HG03175 (cell line): ENCODE data around the gene FAM13A.
"Not testable (repeated sequence)": the region's sequence is repeated elsewhere in the genome, so short reads cannot be mapped to it uniquely, and the experiment has no call there.

Experiments used
- ATAC-seq: cut with Tn5 transposase; IDR thresholded peaks from one replicate; pipeline ENCODE4 v1.9.1; 2021; ENCODE audit warnings: mild to moderate bottlenecking, moderate library complexity; ENCODE audit not compliant: unreplicated experiment

FAM13A gene

GRCh38 chr4:88858752-88859151 lies 198.2 kb downstream of the FAM13A start:
- ATAC-seq, result peak; percentile 98

- ATAC-seq, result no peak
Measured at GRCh38 chr4:88857588-88857987, 199.4 kb downstream of the FAM13A start.

GRCh38 chr4:88854481-88854880 lies 202.5 kb downstream of the FAM13A start:
- no peak for ATAC-seq

GRCh38 chr4:88853583-88853982 lies 203.4 kb downstream of the FAM13A start:
- not testable (repeated sequence) for ATAC-seq

GRCh38 chr4:88846206-88846790 lies 210.7 kb downstream of the FAM13A start:
- no peak for ATAC-seq

GRCh38 chr4:88843067-88843685 lies 213.8 kb downstream of the FAM13A start:
- ATAC-seq, result no peak

GRCh38 chr4:88841635-88842034 lies 215.3 kb downstream of the FAM13A start:
- ATAC-seq, result no peak

GRCh38 chr4:88836216-88836615 lies 220.8 kb downstream of the FAM13A start:
- ATAC-seq, result no peak

- no peak for ATAC-seq
Measured at GRCh38 chr4:88831031-88831430, 226.0 kb downstream of the FAM13A start.

- ATAC-seq, result no peak
Measured at GRCh38 chr4:88830598-88830997, 226.4 kb downstream of the FAM13A start.

GRCh38 chr4:88828842-88829571 lies 228.0 kb downstream of the FAM13A start:
- no peak for ATAC-seq

GRCh38 chr4:88827442-88827841 lies 229.5 kb downstream of the FAM13A start:
- no peak for ATAC-seq

GRCh38 chr4:88826771-88827170 lies 230.2 kb downstream of the FAM13A start:
- no peak for ATAC-seq

- no peak for ATAC-seq
Measured at GRCh38 chr4:88825931-88826330, 231.1 kb downstream of the FAM13A start.

- ATAC-seq, result peak; percentile 97
Measured at GRCh38 chr4:88823058-88823919, 233.7 kb downstream of the FAM13A start.

- no peak for ATAC-seq
Measured at GRCh38 chr4:88822034-88822789, 234.8 kb downstream of the FAM13A start.

- ATAC-seq, result no peak
Measured at GRCh38 chr4:88821522-88821921, 235.5 kb downstream of the FAM13A start.

- ATAC-seq, result no peak
Measured at GRCh38 chr4:88820698-88821415, 236.1 kb downstream of the FAM13A start.

- no peak for ATAC-seq
Measured at GRCh38 chr4:88819818-88820697, 236.9 kb downstream of the FAM13A start.
